Stimulated activated CD4-positive, alpha-beta T cell treated with anti-CD3 and anti-CD28 coated beads, TNF-alpha, amount 100 ng/mL, for 48 hours (primary cell): ENCODE results near the gene EBF3.

ENCODE experiments used
- DNase-seq, 3 donors: peaks; one replicate each; pipeline ENCODE4 v3.0.0-alpha.2; 2020; ENCODE audit warnings: low read depth in 3 of 3

The EBF3 gene, protein sequence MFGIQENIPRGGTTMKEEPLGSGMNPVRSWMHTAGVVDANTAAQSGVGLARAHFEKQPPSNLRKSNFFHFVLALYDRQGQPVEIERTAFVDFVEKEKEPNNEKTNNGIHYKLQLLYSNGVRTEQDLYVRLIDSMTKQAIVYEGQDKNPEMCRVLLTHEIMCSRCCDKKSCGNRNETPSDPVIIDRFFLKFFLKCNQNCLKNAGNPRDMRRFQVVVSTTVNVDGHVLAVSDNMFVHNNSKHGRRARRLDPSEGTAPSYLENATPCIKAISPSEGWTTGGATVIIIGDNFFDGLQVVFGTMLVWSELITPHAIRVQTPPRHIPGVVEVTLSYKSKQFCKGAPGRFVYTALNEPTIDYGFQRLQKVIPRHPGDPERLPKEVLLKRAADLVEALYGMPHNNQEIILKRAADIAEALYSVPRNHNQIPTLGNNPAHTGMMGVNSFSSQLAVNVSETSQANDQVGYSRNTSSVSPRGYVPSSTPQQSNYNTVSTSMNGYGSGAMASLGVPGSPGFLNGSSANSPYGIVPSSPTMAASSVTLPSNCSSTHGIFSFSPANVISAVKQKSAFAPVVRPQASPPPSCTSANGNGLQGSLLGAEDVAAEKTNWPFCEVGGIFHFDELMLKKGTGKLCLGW

DNA sequence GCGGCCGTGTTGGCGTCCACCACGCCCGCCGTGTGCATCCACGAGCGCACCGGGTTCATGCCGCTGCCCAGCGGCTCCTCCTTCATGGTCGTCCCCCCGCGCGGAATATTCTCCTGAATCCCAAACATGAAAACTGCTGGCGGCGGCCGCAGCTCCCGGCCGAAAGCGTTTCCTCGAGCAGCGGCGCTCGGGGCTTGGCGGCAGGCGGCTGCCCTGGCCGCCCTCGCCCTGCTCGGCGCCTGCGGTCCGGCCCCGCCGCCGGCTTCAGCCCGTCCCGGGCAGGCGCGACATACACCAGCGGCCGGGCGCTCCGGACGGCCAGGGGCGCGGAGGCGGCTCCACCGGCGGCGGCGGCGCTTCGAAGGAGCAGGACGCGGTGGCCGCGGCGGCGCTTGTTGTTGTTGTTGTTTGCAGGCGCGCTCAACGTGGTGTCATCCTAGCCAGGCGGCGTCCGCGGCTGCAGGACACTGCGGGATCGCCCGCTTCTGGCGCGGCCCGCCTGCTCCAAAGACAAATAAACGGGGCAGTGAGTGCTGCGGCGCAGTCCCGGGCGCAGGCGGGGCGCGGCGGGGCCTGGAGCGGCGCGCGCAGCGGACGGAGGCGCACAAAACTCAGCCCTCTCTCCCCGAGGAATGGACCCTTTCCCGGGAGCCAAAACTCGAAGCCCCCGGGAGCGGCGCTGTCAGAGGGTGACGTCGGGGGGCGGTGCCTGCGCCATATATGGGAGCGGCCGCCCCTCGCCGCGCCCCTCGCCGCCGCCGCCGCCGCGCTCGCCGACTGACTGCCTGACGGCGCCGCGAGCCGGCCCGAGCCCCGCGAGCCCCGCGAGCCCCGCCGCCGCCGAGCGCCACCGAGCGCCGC lies at the start of gene EBF3:
Gene EBF3, minus strand, starts transcription at position 634 of the 861 bp plus-strand sequence. Its CDS starts 506 bp downstream, at position 128.
- DNase-seq: peak in 1 of 3 donors; percentile 36

DNA sequence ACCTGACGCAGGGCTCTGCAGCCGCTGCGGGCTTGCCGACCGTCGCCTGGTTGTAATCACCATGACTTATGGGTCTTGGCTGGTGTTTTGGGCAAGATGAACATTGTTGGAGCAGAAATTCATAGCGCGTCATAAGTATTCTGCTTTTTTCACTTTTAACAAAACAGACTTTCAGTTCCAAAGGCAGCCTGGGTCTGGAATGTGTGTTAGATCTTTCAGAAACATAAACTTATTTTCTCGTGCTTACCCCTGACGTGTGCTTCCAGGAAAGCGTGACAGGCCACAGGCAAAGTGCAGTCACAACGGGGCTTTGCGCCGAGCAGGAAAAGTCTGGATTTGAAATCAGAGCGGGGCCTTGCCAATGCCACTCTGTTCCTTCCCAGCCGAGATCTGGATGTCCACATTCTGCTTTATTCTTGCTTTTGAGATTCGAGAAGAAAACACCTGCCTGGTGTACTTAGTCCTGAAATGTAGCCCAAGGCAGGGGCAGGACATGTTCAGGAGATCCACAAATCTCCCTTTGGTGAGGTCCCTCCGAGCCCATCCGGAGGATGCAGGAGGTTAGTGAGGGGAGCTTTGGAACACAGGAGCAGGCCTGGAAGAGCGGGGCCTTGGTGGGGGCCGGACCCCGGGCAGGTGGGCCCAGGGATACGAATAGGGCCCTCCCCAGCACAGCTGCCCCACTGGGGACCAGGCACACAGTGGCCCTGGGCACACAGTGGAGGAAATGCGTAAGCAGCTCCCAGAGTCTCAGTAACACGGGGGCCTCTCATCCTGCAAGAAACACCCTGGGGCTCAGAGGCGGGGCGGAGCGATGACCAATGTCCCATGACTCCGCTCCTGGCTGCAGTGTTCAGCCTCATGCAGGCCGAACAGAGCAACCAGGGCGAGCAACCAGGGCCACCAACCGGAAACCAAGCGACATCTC lies 49.5 kb upstream of the EBF3 start:
- DNase-seq: no peak

DNA sequence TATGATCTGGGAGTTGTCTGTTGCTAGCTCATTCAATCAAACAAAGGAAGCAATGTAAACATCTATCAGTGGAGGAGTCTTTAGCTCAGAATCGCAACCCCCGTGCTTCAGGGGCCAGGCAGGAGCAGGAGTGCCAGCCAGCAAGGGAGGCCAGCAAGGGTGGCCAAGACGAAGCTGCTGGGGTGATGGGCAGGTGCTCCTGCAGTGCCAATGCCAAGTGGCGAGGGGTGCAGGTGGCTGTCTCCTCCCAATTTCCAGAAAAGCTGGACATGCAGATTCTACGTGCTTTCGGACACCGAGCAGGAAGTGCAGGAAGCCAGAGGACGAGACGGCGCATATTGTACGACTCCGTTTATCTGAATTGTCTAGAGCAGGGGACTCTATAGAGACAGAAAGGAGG lies 48.1 kb upstream of the EBF3 start:
- no peak for DNase-seq

DNA sequence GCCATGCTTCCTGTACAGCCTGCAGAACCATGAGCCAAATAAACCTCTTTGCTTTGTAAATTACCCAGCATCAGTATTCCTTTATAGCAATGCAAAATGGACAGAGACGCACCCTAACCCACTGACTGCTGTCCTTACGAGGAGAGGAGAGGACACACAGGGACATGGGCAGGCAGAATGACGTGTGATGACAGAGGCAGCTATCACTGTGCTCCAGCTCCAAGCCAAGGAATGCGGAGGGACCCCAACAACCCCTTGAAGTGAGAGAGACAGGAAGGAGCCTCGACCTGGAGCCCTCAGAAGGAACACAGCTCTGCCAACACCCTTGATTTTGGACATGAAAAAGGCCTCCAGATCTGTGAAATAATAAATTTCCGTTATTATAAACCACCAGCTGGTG lies 46.6 kb upstream of the EBF3 start:
- no peak for DNase-seq

DNA sequence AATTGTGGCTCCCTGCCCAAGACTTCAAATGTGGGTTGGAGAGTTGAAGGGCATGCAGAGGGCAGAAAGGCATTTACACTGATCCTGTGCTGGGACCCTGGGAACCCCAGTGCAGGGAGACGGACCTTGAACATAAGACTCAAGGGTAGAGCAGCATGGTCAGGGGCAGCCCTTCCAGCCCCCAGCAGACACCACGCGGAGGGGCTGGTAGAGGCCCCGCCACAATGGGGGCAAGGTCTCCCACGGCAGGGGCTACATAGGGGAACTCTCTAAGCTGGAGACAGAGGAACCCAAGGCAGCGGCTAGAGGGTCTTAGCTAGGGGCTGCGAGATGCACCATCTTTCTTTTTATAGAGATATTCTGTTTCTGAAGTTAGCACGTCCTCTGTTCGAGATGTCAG lies 45.2 kb upstream of the EBF3 start:
- DNase-seq: no peak

DNA sequence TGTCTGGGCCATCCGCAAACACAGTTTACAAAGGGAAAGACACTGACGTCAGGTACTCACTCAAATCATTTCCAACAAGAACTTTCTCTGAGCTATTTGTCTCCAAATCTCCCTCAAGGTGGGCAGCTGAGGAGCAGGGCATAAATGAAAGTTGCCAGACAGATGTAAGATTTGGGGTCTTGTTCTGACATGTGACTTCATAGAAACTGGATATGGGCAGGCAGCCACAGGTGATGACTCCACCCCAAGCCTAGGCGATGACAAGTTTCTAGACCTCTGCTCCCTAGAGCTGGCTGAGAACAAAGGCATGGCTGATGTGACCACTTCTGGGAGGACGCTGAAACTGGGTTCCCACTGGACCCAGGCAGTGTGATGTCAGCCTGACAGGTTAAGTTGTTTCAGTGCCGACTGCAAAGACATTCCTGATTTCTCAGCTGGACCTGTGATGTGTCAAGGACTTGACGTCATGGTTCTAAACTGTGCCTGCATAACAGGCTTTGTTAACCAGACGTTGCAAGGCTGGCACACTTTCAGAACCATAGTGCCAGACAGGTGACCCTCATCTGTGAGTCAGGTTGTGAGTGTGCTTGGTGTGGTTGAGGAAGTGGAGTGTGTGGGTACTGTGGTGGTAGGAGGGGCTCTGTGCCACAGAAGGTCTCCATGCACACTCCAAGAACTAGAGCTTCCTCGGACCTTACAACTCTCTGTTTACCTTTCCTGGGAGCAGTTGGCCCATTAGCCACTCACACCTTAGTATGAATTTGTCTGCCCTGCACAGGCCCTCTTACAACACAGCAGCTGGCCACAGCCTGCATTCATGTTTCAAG lies 39.9 kb upstream of the EBF3 start:
- DNase-seq: no peak

DNA sequence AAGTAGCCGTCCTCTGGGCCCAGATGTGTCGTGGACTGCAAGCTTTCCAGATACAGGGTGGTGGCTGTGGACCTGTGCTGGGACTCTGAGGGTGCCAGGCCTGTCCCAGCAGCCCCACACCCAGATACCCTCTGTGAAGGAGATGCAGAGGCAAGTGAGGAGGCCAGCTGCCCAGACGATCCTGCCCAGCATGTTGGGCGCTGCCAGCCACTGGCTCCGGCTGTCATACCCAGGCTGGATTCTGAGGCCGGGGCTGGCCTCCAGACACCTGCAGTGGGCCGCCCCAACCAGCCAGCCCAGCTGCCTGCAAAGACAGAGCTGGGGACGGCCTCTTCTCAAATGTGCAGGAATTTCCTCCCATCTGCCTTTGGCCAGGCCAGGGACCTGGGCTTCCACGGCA lies 39.1 kb upstream of the EBF3 start:
- DNase-seq: no peak

DNA sequence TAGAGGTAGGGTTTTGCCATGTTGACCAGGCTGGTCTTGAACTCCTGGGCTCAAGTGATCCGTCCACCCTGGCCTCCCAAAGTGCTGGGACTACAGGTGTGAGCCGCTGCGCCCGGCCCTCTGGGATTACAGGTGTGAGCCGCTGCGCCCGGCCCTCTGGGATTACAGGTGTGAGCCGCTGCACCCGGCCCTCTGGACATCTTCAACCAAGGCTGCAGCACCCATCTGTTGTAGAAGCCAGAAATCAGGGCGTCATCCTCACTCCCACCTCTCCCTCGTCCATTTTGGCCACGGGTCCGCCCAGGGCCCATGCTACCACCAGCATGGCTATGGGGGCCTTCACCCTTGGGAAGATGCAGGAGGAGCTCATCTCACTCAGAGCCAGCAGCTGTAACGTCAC lies 38.5 kb upstream of the EBF3 start:
- DNase-seq: no peak

DNA sequence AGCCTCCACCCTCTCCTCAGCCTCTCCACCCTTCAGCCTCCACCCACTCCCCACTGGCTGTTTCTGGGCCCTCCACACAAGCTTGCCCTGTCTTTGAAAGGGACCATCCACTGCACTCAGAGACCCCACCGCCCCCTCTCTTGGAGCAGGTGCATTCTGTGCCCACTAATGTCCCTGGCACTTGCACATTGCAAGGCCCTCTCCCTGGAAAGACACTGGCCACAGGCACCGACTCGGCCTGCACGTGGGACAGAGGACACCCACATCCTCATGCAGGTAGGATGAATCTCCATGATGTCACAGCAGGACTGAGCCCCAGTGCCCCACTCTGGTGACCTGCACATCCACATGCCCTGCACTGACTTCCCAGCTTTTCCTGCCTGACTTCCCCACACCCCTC lies 36.8 kb upstream of the EBF3 start:
- DNase-seq: no peak

DNA sequence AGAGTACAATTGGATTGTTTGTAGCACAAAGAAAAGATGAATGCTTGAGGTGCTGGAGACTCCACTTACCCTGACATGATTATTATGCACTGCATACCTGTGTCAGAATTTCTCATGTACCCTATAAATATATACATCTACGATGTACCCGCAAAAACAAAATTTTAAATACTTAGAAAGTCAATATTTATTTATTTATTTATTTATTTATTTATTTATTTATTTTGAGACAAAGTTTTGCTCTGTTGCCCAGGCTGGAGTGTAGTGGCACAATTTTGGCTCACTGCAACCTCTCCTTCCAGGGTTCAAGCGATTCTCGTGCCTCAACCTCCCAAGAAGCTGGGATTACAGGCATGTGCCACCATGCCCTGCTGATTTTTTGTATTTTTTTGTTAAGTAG lies 35.1 kb upstream of the EBF3 start:
- no peak for DNase-seq

DNA sequence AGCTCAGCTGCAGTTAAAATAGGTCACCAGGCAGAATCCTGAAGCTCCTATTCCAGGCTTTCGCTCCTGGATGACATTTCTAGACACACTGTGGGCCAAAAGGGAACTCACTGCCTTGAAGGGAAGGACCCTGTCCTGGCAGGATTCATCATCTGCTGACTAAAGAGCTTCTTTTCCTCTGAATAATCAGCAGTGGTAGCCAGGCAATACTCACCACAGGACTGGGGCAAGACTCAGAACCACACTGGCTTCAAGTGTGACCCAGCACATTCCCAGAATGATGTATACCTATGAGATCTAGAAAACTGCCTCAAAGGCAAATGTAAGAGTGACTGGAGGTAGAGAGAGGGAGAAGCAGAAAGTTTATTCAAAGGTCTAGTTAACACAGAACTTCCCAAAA lies 29.5 kb upstream of the EBF3 start:
- no peak for DNase-seq

DNA sequence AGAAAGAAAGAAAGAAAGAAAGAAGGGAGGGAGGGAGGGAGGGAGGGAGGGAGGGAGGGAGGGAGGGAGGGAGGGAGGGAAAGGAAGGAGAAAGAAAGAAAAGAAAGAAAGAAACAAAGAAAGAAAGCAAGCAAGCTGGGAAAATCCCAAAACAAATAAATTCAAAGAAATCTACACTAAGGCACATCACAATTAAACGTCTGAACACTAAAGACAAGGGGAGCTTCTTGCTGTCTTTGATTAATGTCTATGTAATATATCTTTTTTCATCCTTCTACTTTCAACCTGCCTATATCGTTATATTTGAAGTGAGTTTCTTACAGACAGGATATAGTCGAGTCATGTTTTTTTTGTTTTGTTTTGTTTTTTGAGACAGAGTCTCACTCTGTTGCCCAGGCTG lies 28.3 kb upstream of the EBF3 start:
- DNase-seq: no peak

DNA sequence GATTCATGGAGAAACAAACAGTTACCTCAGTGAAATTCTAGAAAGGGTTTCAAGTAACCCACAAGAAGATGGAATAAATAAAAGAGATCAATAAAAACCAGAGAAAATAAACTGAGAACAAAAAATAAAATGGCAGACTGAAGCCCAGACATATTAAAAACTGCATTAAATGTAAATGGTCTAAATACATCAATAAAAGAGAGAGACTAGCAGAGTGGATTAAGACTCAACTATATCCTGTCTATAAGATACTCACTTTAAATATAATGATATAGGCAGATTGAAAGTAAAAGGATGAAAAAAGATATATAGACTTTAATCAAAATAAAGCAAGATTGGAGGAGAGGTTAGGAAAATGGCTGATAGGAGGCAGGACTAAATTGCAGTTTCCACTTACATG lies 18.8 kb upstream of the EBF3 start:
- no peak for DNase-seq

DNA sequence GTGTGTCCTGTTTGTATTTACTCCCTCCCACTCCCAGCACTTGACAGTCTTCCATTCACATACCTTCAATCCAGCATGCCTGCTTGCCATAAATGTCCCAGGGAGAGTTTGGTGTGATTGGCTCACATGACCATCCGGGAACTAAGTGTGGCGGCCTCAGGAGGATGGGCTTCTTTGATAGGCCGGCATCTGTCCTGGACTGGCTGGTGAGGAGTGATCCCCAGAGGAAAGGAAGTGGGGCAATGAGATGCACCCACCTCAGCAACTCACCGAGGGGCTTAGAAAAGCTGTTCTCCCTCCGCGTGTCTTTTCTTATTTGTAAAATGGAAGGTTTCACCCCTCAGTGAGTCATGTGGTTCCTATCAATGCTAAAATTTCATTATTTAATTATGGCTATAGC lies 14.9 kb upstream of the EBF3 start:
- no peak for DNase-seq

DNA sequence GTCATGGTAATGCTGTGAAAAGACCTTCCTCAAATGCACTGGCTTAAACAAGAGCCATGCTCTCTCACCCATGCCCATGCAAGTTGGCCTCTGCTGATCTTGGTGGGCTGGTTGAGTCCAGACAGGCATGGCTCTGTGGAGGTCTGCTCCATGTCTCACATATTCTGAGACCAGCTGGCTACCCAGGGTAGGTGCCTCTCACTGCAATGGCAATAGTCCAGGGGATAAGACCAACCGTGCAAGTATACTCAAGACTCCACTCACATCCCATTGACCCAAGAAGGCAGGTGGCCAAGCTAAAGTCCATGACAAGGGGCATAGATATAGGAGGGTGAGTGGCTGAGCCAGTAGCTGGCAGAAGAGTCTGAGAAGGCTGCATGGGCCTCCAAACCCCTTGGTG lies 14.2 kb upstream of the EBF3 start:
- DNase-seq: no peak

DNA sequence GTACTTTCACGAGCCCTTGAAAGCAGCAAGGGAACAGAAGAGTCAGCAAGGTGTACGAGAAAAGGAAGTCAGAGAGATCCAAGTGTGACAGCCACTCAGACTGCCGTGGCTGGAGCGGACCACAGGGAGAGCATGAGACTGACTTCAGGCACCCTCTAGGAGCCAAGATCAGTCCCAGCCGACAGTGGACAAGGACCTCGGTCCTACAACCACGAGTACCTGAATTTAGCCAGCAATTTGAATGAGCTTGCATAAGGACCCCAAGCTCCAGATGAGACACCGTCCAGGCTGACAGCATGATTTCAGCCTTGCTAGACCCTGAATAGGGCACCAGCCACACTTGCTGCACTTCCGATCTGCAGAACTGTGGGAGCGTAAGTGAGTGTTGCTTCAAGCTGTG lies 13.7 kb upstream of the EBF3 start:
- DNase-seq: no peak

DNA sequence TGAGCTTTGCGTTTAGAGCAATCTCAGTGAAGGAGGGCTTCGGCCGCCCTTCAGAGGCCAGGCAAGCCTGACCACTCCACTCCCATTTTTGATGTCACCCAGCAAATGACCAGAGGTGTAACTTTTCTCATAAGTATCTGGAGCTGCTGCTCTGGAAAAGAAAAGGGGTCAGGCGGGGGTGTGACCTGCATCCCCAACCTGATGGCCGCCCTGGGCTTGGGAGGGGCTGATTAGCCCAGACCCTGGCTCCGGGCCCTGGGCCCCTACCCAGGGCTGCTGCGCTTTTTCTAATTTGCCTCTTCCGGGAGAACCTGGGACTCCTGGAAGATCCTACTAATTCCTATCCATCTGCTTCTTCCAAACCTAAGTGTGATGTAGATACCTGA lies 9.6 kb upstream of the EBF3 start:
- DNase-seq: no peak

DNA sequence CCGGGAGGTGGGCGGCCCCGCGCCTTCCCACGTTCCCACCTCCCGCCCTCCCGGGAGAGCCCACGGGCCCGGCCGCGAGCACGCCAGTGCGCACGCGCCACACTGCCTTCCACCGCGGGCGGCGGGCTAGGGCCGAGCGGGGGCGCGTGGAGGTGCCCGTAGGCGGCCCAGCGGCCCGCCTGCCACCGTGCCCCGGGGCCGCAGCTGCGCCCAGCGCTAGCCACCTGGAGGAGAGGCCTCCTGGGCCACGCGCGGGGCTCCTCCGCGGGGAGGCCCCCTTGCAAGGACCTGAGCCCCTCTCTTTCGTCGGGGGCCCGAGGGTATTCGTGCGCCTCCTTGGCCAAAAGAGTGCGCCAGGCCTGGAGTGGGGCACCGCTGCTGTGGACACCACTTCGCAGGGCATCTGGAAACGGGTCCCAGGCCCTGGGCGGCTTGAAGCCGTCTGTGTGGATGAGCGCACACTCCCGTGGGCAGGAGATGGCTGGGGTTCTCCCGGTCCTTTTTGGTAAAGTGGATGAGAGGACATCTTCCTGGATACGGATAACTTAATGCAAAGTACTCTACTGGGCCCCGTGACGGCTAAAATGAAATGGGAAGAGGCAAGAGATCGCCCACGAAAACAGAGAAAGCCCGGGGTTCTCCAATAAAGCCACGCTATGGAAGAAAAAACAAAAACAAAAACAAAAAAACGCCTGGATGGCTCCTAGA lies 9.0 kb upstream of the EBF3 start:
- DNase-seq: no peak

DNA sequence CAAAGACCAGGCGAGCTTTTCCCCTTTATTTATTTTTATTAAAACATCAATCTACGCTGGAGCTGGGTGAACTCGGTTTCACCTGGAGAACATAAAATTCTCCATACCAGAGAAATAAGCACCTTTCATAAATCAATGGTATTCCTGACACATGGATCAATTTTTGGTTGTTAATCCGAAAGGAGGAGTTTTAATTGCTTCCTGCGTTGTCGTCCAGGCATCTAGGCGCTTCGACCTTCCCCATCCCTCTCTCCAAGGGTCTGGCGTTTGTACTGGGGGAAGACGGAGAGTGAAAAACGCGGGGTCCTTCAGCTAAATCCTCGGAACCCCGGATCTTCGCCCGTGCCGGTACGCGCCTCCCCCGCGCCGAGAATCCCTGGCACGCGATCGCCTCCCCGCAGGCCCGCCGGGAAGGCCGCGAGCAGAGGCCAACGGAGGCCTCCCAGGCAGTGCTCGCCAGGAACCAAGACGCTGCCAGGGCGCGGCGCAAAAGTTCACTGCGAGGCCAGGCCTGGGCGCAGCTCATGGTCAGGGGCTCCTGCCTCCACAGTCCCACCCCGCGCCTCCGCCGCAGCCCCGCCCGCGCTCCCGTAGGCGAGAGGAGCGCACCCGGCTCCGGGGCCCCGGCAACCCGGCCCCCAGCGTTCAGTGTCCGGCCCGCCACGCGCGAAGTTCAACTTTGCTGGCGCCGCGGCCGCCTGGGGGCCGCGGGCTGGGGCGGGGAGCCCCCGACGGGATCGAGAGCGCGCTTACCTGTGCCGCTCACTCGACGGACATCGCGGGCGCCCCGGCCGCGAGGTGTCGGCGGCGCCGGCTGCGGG lies 8.3 kb upstream of the EBF3 start:
- DNase-seq: no peak
